Stimulated activated CD4-positive, alpha-beta T cell treated with anti-CD3 and anti-CD28 coated beads, Interleukin-12 subunit alpha, Interleukin-12 subunit beta, amount 100 ng/mL, for 48 hours (primary cell): Measurements from ENCODE around the gene GPATCH8.

Source experiments
- DNase-seq, 3 donors: peaks; one replicate each; pipeline ENCODE4 v3.0.0-alpha.2; 2020; ENCODE audit warnings: low read depth in 2 of 3, low spot score in 1 of 3

GPATCH8 gene

GRCh38 chr17:44464037-44464436 lies 39.2 kb downstream of the GPATCH8 start:
- DNase-seq, result no peak

DNA sequence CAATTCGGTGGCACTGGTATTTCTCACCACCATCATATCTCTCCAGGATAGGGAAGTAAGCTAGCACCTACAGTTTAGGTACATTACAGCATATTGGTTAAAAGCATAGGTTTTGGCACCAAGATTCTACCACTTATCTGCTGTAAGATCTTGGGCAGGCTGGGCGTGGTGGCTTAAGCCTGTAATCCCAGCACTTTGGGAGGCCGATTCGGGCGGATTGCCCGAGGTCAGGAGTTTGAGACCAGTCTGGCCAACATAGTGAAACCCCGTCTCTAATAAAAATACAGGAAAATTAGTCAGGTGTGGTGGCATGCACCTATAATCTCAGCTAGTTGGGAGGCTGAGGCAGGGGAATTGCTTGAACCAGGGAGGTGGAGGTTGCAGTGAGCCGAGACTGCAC lies 51.4 kb downstream of the GPATCH8 start:
- DNase-seq, result no peak

GRCh38 chr17:44451016-44451627 lies 52.1 kb downstream of the GPATCH8 start:
- DNase-seq, result no peak

DNA sequence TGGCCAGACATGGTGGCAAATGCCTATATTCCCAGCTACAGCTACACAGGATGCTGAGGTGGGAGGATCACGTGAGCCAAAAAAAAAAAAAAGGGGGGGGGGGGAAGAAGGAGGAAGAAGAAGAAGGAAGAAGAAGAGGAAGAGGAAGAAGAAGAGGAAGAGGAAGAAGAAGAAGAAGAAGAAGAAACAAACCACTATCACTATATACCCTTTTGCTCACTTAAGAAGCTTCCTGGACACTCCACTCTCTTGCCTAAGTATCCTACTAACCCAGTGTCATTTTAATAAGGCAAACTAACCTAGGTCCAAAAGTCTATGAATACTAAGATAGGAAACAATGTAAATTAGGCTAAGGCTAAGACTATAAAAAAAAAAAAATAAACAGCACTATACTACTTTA lies 54.8 kb downstream of the GPATCH8 start:
- no peak for DNase-seq

- no peak for DNase-seq
These were observed 58.5 kb downstream of the GPATCH8 start for GRCh38 chr17:44444735-44445105.

DNA sequence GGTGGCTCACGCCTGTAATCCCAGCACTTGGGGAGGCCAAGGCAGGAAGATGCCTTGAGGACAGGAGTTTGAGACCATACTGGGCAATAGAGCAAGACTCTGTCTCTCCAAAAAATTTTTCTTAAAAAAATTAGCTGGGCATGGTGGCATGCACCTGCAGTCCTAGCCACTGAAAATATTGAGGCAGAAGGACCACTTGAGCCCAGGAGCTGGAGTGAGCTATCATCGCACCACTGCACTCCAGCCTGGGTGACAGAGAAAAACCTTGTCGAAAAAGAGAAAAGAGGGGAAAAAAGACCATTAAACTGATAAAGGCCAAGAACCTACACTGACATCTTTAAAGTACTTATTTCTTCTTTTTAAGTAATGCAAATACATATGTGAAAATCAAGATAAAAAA lies 60.4 kb downstream of the GPATCH8 start:
- no peak for DNase-seq

DNA sequence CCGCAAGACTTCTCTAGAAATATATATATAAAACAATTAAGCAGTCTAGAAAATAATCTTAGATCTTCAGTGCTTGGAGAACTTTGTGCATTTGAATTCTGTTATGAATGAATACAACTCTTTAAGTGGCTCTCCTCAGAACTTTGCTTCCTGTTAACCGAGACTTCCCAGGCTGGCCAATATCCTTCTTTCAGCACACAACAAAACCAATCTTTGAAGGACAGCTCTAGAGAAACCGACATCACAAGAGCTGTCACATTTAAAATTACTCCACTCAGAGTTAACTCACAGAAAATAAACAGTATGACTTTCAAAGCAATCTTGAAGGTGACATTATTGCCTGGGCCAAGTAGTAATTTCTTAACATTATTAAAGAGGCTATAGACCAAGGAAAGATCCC lies 64.0 kb downstream of the GPATCH8 start:
- no peak for DNase-seq

DNA sequence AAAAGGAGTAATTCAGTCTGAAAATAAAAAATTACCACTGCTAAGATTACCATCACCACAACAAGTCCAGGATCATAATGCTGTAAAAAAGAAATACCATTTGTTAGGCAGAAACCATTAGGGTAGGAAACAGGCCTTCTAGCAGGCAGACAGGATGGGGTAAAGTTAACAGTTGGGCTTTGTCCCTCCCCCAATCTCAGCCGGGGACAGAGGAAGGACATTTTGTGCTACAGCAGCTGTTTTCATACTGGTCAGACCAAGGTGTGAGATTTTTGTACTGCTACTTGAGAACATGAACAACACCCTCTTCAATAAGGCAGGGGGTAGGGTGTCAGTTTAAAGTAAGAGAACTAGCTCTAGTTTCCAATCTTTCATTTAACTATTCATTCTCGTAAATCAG lies 64.6 kb downstream of the GPATCH8 start:
- no peak for DNase-seq

DNA sequence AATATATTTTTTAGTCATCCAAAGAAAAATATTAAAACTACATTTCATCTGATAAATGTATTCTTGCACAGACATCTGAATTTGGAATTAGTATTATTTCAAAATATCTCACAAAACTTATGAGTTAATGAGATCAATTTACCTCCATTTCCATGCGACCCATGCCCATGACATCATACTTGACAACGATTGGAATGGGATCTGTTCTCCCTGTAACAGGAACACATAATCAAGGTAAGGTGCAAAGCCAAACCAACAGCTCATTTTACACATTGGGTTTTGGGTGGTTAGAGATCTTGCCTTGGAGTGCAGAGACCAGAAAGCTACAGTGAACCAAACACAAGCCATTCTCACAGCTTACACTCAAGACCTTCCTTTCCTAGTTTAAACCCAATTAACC lies 66.9 kb downstream of the GPATCH8 start:
- no peak for DNase-seq

- DNase-seq, result no peak
These were observed 70.7 kb downstream of the GPATCH8 start for GRCh38 chr17:44432254-44433157.

DNA sequence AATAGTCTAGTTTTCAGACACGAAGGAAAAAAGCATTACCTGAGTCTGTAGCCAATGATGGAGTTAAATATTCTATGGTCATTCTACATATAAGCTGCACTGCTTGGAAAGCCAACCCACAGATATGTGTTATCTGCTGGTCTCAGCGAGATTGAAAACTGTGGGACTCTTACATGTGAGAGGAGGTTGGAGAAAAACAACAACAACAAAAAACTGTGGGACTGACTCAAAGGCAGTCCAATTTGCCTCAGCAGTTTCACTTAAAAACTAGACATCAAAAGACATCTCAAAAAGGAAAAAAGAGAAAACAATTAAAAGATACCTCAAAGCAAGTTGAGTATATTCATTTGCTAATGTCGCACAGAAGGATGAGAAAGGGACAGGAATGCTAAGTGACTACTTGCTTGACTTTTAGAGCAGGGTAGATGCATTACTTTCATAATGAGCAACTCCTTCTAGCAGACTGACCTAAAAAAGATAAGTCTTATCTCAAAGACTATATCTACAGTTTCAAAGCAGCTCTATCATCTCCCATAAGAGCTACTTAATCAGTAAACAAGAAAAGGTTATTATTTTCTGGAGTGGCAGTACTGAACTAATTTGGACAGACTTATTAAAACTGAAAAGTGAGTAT lies 78.3 kb downstream of the GPATCH8 start:
- DNase-seq, result no peak

DNA sequence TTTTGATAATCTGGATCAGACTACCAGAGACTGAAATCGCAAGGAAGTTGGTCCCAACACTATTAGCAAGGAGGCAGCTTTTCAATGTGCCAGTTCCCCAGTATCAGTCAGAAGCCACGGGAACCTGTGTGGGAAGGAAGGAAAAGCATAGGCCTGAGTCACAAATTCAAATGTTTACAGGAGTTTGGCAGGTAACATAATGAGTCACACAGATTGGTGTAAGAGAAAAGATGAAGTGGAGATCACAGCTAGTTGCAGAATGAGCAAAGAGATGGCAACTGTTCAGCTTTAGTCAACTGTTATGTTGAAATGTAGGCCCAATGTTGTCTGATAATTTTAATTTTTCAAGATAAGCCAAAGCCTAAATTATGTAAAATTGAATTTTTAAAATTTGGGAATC lies 85.7 kb downstream of the GPATCH8 start:
- peak in 1 of 3 donors; percentile 6 for DNase-seq

- DNase-seq, result no peak
These were observed 86.5 kb downstream of the GPATCH8 start for GRCh38 chr17:44416558-44417289.

GRCh38 chr17:44414394-44415155 lies 88.6 kb downstream of the GPATCH8 start:
- DNase-seq, result no peak

GRCh38 chr17:44409309-44410028 lies 93.7 kb downstream of the GPATCH8 start:
- DNase-seq, result no peak

DNA sequence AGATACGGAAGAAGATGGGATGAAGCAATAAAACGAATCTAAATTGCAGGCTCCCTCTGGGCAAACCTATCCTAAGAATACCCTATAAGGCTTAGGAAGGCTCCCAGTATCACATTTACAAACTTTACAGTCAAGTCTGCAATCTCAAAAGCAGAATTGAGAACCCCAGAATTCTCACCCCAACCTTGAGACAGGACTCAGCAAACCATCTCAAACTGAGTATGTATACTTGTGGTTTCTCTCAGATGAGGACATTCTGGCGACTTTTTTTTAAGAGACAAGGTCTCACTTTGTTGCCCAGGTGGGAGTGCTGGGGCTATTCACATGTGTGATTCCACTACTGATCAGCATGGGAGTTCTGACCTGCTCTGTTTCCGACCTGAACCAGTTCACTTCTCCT lies 94.4 kb downstream of the GPATCH8 start:
- DNase-seq, result no peak

DNA sequence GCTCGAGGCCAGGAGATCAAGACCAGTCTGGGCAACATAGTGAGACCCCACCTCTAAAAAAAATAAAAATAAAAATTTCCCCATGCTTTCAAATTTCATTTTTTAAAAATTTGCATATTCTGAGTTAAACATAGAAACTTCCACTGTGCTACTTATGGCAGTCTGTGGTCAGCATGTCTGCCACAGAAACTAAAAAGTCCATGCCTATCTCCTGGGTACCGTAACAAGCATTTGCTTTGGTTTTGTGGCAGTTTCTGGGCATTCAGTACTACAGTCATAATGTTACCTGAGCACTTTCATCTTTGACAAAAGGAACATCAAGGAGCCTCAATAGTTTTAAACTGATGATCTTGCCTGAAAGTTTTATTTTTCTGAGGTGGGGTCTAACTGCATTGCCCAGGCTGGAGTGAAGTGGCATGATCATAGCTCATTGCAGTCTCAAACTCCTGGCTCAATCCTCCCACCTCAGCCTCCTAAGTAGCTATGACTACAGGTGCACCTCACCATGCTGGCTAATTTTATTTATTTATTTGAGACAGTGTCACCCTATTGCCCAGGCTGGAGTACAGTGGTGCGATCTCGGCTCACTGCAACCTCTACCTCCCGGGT lies 100.5 kb downstream of the GPATCH8 start:
- DNase-seq, result no peak

DNA sequence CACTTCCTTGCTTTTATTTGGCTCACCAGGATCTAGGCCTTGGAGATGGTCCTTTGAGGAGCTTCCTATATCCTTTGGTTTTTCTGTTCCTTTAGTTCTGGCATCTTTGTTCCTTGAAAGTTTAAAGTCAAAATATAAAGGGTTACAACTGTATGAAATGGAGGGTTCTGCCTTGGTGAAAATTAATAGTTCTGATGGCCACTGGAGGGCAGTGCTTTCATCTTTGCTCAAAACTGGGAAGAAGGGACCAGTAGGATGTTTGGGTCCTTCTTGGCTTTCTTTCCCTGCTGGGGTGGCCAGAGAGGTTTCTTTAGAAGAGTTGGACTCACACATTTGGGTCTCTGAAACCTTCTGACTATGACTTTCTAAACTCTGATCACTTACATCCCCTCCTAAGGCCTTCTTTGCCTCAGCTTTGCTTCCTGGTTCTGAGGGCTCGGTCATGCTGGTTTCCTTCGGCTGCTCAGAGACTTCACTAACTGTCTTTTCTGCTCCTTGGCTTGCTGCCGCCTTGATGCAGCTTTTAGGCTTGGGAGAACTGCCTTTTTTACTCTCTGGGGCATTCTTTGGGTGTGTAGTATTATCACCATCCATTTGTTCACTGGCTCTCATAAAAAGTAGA lies 102.9 kb downstream of the GPATCH8 start:
- DNase-seq, result no peak
